Astrocyte (in vitro differentiated cells and primary cell): ENCODE results near the gene SMARCB1.

Source experiments
- EZH2 ChIP-seq: IDR thresholded peaks from 2 replicates; pipeline ENCODE4 v1.6.1; 2012; ENCODE audit warnings: mild to moderate bottlenecking, low read length, inconsistent platforms; ENCODE audit not compliant: insufficient read depth
- TF ChIP-seq, protein P1 (sequence below): IDR thresholded peaks from 2 replicates; pipeline ENCODE4 v1.5.1; 2011; ENCODE audit warnings: low read depth, mild to moderate bottlenecking, inconsistent platforms, low read length, moderate library complexity; ENCODE audit not compliant: insufficient read depth

DNA sequence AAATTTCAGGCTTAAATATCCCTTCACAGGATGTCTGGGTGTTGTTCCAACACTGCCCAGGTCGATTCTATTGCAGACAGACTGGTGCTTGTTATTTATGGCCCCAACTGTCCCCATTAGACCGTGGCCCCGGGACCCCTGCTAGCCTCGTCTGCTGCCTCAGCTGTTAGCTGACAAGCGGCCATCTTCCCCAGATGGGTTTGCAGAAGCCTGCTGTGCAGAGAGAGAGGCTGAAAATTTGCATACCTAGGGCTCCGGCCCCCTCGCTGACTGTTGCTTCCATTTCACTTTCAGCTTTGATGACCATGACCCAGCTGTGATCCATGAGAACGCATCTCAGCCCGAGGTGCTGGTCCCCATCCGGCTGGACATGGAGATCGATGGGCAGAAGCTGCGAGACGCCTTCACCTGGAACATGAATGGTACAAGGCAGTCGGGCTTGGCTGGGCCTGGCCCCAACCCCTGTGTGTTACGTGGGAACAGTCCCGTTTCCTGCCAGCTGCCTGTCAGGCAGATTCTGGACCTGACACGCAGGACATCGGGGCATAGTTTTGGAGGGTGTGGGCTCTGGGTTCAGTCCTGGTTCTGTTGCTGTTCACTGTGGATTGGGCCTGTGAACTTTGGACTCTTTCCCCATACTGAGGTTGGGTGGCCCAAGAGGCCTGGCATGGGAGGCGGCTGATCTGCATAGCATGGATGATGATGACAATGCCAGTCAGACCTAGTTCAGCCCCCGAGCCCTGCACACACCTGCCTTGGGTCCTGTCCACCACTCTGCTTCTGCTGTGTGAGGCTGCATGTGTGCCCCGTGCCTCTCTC, 16.4 kb downstream of the SMARCB1 start:
- TF ChIP-seq, protein P1, sequence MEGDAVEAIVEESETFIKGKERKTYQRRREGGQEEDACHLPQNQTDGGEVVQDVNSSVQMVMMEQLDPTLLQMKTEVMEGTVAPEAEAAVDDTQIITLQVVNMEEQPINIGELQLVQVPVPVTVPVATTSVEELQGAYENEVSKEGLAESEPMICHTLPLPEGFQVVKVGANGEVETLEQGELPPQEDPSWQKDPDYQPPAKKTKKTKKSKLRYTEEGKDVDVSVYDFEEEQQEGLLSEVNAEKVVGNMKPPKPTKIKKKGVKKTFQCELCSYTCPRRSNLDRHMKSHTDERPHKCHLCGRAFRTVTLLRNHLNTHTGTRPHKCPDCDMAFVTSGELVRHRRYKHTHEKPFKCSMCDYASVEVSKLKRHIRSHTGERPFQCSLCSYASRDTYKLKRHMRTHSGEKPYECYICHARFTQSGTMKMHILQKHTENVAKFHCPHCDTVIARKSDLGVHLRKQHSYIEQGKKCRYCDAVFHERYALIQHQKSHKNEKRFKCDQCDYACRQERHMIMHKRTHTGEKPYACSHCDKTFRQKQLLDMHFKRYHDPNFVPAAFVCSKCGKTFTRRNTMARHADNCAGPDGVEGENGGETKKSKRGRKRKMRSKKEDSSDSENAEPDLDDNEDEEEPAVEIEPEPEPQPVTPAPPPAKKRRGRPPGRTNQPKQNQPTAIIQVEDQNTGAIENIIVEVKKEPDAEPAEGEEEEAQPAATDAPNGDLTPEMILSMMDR, result no peak
- no peak for TF ChIP-seq EZH2
